Effector memory CD4-positive, alpha-beta T cell (primary cell): ENCODE data around the gene ERI2.
A peak's percentile ranks its signal among the peaks of the same experiment; 100 is the strongest.

Experiments
- DNase-seq, 3 donors: peaks; one replicate each; pipeline ENCODE4 v3.0.0-alpha.2; 2020
- H3K27ac ChIP-seq: 2 replicates; pipeline ENCODE4 v1.7.0; 2013; ENCODE audit warnings: mild to moderate bottlenecking, low read length, moderate library complexity; ENCODE audit not compliant: insufficient read depth, poor library complexity, severe bottlenecking
- H3K27me3 ChIP-seq: replicated peaks from 2 replicates; pipeline ENCODE4 v1.7.0; 2013; ENCODE audit warnings: mild to moderate bottlenecking, low read length; ENCODE audit not compliant: insufficient read depth, control insufficient read depth, poor library complexity, severe bottlenecking
- H3K36me3 ChIP-seq: 2 replicates; pipeline ENCODE4 v1.7.0; 2013; ENCODE audit warnings: mild to moderate bottlenecking, low read length, moderate library complexity; ENCODE audit not compliant: control insufficient read depth, insufficient read depth
- H3K4me1 ChIP-seq: 2 replicates; pipeline ENCODE4 v1.7.0; 2013; ENCODE audit warnings: low read length, mild to moderate bottlenecking; ENCODE audit not compliant: control insufficient read depth, insufficient read depth, poor library complexity, severe bottlenecking
- H3K4me3 ChIP-seq: 2 replicates; pipeline ENCODE4 v1.7.0; 2013; ENCODE audit warnings: low read length, low read depth, mild to moderate bottlenecking; ENCODE audit not compliant: insufficient read depth, poor library complexity, severe bottlenecking
- H3K9me3 ChIP-seq: 2 replicates; pipeline ENCODE4 v1.7.0; 2013; ENCODE audit warnings: mild to moderate bottlenecking, low read length, moderate library complexity; ENCODE audit not compliant: control insufficient read depth

The ERI2 gene

DNA sequence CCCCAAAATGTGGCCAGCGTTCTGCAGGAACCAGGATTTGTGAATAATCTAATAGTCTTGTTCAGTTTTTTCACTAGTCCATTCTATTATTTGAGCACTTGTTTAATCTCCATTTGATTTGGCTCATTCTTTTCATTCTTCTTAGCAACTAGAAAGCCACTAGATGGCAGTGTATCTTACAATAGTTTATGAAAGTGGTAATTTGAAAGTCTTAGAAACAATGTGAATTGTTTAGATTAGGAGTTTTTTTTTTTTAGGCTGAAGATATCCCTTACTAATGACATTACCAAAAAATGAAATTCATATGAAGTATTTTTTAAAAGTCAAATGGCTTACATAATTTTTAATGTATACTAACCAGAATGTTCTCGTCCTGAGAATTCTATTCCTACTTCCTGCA lies 6.7 kb downstream of the ERI2 start:
- H3K4me3 ChIP-seq = no peak overlapping the region
- no peak for DNase-seq
- H3K27ac ChIP-seq = no peak overlapping the region
- no peaks in the 10 kb centered on the region for H3K36me3 ChIP-seq
- no peaks in the 10 kb centered on the region for H3K4me1 ChIP-seq
- H3K9me3 ChIP-seq = no peaks in the 10 kb centered on the region
- H3K27me3 ChIP-seq = no peaks in the 10 kb centered on the region

- H3K4me1 ChIP-seq = no peaks in the 10 kb centered on the region
- no peak overlapping the region for H3K27ac ChIP-seq
- H3K27me3 ChIP-seq = no peaks in the 10 kb centered on the region
- DNase-seq = no peak
- no peaks in the 10 kb centered on the region for H3K36me3 ChIP-seq
- no peak overlapping the region for H3K4me3 ChIP-seq
- H3K9me3 ChIP-seq = no peaks in the 10 kb centered on the region
Measured at GRCh38 chr16:20798364-20798763, 7.9 kb downstream of the ERI2 start.

DNA sequence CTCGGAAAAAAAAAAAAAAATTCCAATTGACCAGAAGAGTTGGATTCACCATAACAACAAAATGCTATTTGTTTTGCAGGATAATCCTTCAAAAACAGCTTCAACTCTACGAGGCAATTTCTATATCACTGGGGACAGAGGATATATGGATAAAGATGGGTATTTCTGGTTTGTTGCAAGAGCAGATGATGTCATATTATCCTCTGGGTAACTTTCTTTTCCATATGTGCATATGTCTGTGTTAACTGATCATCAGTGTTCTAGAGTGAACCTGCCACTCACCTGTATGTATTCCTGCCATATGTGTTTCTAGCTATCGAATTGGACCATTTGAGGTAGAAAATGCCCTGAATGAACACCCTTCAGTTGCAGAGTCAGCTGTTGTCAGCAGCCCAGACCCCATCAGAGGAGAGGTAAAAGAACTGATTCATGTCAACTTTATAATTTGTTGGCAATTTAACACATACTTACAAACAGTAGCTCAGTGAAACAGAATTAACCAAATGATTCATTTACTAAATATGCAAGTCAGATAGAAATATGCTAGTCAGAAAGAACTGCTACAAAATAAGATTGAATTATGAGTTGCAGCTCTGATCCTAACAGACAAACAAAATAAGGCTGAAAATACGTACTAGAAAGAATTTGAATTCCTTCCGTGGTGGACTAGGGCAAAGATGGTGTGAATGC lies 14.2 kb downstream of the ERI2 start:
- H3K4me1 ChIP-seq = no peaks in the 10 kb centered on the region
- no peaks in the 10 kb centered on the region for H3K27me3 ChIP-seq
- H3K9me3 ChIP-seq = no peaks in the 10 kb centered on the region
- no peaks in the 10 kb centered on the region for H3K36me3 ChIP-seq
- H3K27ac ChIP-seq = no peak overlapping the region
- DNase-seq = no peak
- no peak overlapping the region for H3K4me3 ChIP-seq

- H3K36me3 ChIP-seq = no peaks in the 10 kb centered on the region
- H3K9me3 ChIP-seq = no peaks in the 10 kb centered on the region
- no peak overlapping the region for H3K27ac ChIP-seq
- DNase-seq = no peak
- H3K4me3 ChIP-seq = no peak overlapping the region
- H3K4me1 ChIP-seq = no peaks in the 10 kb centered on the region
- H3K27me3 ChIP-seq = no peaks in the 10 kb centered on the region
Measured at GRCh38 chr16:20789130-20789529, 17.1 kb downstream of the ERI2 start.

GRCh38 chr16:20784204-20784603 lies 22.1 kb downstream of the ERI2 start:
- H3K9me3 ChIP-seq = no peaks in the 10 kb centered on the region
- no peak for DNase-seq
- H3K27me3 ChIP-seq = no peaks in the 10 kb centered on the region
- no peaks in the 10 kb centered on the region for H3K36me3 ChIP-seq
- no peak overlapping the region for H3K4me3 ChIP-seq
- no peaks in the 10 kb centered on the region for H3K4me1 ChIP-seq
- H3K27ac ChIP-seq = no peak overlapping the region

- no peak overlapping the region for H3K4me3 ChIP-seq
- no peaks in the 10 kb centered on the region for H3K27me3 ChIP-seq
- no peaks in the 10 kb centered on the region for H3K4me1 ChIP-seq
- no peaks in the 10 kb centered on the region for H3K9me3 ChIP-seq
- no peak overlapping the region for H3K27ac ChIP-seq
- no peaks in the 10 kb centered on the region for H3K36me3 ChIP-seq
- no peak for DNase-seq
Measured at GRCh38 chr16:20782470-20782869, 23.8 kb downstream of the ERI2 start.

GRCh38 chr16:20781697-20782096 lies 24.6 kb downstream of the ERI2 start:
- Histone ChIP-seq H3K9me3 (no peaks in the 10 kb centered on the region), H3K27ac (no peak overlapping the region), H3K27me3 (no peaks in the 10 kb centered on the region), H3K4me3 (no peak overlapping the region), H3K36me3 (no peaks in the 10 kb centered on the region), H3K4me1 (no peaks in the 10 kb centered on the region)
- DNase-seq = no peak

DNA sequence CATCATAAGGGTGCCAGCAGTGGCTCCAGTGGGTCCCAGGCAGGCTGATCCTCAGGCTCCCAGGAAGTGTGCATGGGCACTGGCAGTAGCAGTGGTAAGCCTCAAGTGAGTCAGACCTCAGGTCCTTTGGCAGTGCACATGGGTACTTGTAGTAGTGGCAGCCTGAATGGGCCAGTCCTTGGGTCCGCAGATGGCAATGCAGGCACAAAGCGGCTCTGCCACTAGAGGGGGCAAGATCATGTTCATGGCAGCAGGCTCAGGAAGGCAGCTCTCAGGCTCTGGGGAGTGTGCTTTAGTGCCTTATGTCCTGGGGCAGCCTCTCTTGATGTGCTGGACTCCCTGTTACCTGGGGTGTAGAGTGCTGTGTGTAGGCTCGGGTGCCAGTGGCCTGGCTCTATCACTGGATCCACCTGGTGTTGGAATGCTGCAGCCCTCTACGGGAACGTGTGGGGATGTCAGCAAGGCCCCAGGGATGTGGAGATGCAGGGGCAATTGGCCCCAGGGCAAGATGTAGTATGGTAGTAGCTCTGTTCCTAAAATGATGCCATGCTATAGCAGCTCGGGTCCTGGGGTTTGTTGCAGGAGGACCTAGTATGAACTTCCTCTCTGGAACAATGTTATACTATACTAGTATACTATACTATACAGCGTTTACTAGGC lies 31.4 kb downstream of the ERI2 start:
- Histone ChIP-seq H3K36me3 (no peaks in the 10 kb centered on the region), H3K4me1 (no peaks in the 10 kb centered on the region), H3K27ac (no peak overlapping the region), H3K9me3 (no peaks in the 10 kb centered on the region), H3K4me3 (no peak overlapping the region), H3K27me3 (no peaks in the 10 kb centered on the region)
- DNase-seq = peak; percentile 2 to 21 (median 9)

DNA sequence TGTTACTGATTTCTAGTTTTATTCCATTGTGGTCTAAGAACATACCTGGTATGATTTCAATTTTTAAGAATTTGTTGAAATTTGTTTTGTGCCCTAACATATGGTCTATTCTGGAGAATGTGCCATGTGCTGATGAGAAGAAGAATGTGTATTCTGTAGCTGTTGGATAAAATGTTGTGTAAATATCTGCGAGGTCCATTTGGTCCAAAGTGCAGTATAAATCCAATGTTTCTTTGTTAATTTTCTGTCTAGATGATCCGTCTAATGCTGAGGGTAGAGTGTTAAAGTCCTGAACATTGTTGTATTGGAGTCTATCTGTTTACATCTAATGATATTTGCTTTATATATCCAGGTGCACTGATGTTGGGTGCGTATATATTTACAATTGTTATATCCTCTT lies 32.6 kb downstream of the ERI2 start:
- no peaks in the 10 kb centered on the region for H3K9me3 ChIP-seq

DNA sequence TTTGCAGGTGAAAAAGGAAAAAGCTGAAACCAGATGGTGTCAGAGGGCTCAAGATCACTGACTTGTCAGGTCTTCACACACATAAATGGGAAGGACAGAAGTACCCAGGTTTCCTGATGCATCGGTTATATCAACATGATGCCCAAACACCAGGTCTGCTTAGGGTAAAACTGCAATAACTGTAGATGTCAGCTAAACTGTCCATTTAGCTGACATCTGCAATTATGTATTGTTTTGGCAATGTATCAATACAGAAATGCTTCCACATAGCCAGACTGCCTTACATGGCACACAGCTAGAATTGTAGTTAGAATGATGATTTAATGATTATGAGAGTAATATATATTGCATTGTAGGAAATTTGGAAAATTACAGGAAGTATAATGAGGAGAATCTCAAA lies 37.5 kb downstream of the ERI2 start:
- H3K4me1 ChIP-seq = no peaks in the 10 kb centered on the region
- no peak for DNase-seq

More for the DNA sequence above, 32.6 kb downstream of the ERI2 start:
- H3K27ac ChIP-seq = no peak overlapping the region
- H3K27me3 ChIP-seq = no peaks in the 10 kb centered on the region
- no peaks in the 10 kb centered on the region for H3K36me3 ChIP-seq
- H3K4me1 ChIP-seq = no peaks in the 10 kb centered on the region
- DNase-seq = no peak
- no peak overlapping the region for H3K4me3 ChIP-seq

More for the DNA sequence above, 37.5 kb downstream of the ERI2 start:
- H3K9me3 ChIP-seq = no peaks in the 10 kb centered on the region
- no peaks in the 10 kb centered on the region for H3K36me3 ChIP-seq
- no peak overlapping the region for H3K4me3 ChIP-seq
- no peaks in the 10 kb centered on the region for H3K27me3 ChIP-seq
- H3K27ac ChIP-seq = no peak overlapping the region
